HG02759 (cell line): ENCODE data around the gene TBC1D22A.
A peak's percentile ranks its signal among the peaks of the same experiment; 100 is the strongest.
"Not testable (repeated sequence)": the region's sequence is repeated elsewhere in the genome, so short reads cannot be mapped to it uniquely, and the experiment has no call there.

ENCODE experiments used
- ATAC-seq: cut with Tn5 transposase; IDR thresholded peaks from one replicate; pipeline ENCODE4 v1.9.1; 2021; ENCODE audit warnings: mild to moderate bottlenecking, moderate library complexity; ENCODE audit not compliant: unreplicated experiment

Gene TBC1D22A

GRCh38 chr22:46770151-46770641 is 7.7 kb downstream of the TBC1D22A start:
- ATAC-seq, result no peak

GRCh38 chr22:46770726-46771125 is 8.3 kb downstream of the TBC1D22A start:
- no peak for ATAC-seq

- ATAC-seq, result no peak
Measured at GRCh38 chr22:46773076-46773475, 10.6 kb downstream of the TBC1D22A start.

GRCh38 chr22:46774253-46774979 is 12.0 kb downstream of the TBC1D22A start:
- ATAC-seq, result peak; percentile 42

- no peak for ATAC-seq
Measured at GRCh38 chr22:46774980-46775849, 12.8 kb downstream of the TBC1D22A start.

- no peak for ATAC-seq
Measured at GRCh38 chr22:46775850-46776826, 13.7 kb downstream of the TBC1D22A start.

- ATAC-seq, result no peak
Measured at GRCh38 chr22:46776876-46777608, 14.6 kb downstream of the TBC1D22A start.

- ATAC-seq, result no peak
Measured at GRCh38 chr22:46777609-46777970, 15.1 kb downstream of the TBC1D22A start.

GRCh38 chr22:46779023-46779422 is 16.6 kb downstream of the TBC1D22A start:
- ATAC-seq, result no peak

GRCh38 chr22:46779651-46780050 is 17.2 kb downstream of the TBC1D22A start:
- no peak for ATAC-seq

- ATAC-seq, result no peak
Measured at GRCh38 chr22:46780453-46780852, 18.0 kb downstream of the TBC1D22A start.

- no peak for ATAC-seq
Measured at GRCh38 chr22:46781291-46781690, 18.8 kb downstream of the TBC1D22A start.

- ATAC-seq, result not testable (repeated sequence)
Measured at GRCh38 chr22:46782200-46782599, 19.8 kb downstream of the TBC1D22A start.

- ATAC-seq, result no peak
Measured at GRCh38 chr22:46783721-46784120, 21.3 kb downstream of the TBC1D22A start.

GRCh38 chr22:46788441-46789172 is 26.2 kb downstream of the TBC1D22A start:
- no peak for ATAC-seq

- no peak for ATAC-seq
Measured at GRCh38 chr22:46789992-46790391, 27.5 kb downstream of the TBC1D22A start.

GRCh38 chr22:46791201-46791731 is 28.8 kb downstream of the TBC1D22A start:
- peak; percentile 58 for ATAC-seq

GRCh38 chr22:46792061-46792796 is 29.8 kb downstream of the TBC1D22A start:
- no peak for ATAC-seq
